B cell (primary cell): ENCODE measurements around the gene PAFAH1B2. TPM values are rescaled to one million over a fixed set of nuclear protein-coding genes. Genes with fewer than 3 reads are reported as not detected.

ENCODE experiments used
- ATAC-seq: fragments of 200-7000 bp; cut with Tn5 transposase; one replicate; pipeline ENCODE4 v1.10.0; 2021; ENCODE audit warnings: low read depth, mild to moderate bottlenecking, moderate number of reproducible peaks, moderate library complexity
- CTCF ChIA-PET: fragments of 350-600 bp; sonication (Branson Sonifier 250); formaldehyde crosslinking; loops from one replicate; lab custom pipeline; 2021; ENCODE audit warnings: antibody characterized with exemption, inconsistent platforms; lab: Charles Lee
- POLR2A ChIA-PET: fragments of 350-600 bp; sonication (Branson Sonifier 250); formaldehyde crosslinking; loops from one replicate; lab custom pipeline; 2021; ENCODE audit warnings: antibody characterized with exemption; lab: Charles Lee
- DNase-seq: peaks from one replicate; pipeline ENCODE4 v3.0.0; 2013
- H2AFZ ChIP-seq: 2 replicates; pipeline ENCODE4 v1.6.1; 2012; ENCODE audit warnings: mild to moderate bottlenecking, low read depth, low read length; ENCODE audit not compliant: insufficient read depth, poor library complexity, severe bottlenecking
- H3K27ac ChIP-seq, 2 donors: 1 replicate in 1 of 2; 2 replicates in 1 of 2; pipeline ENCODE4 v1.5.1; 2012 to 2013; ENCODE audit warnings: low read length in 2 of 2, mild to moderate bottlenecking in 2 of 2, moderate library complexity in 1 of 2
- H3K27me3 ChIP-seq, 4 experiments: fragments of 200-600 bp in 1 of 4; sonication (generic) in 1 of 4; replicated peaks in 1 of 4; 1 replicate in 2 of 4; 2 replicates in 2 of 4; pipeline versions ENCODE4 v1.6.1 to v1.7.0; 2013 to 2016; ENCODE audit warnings: low read length in 3 of 4, mild to moderate bottlenecking in 2 of 4, mixed read lengths in 1 of 4, moderate library complexity in 1 of 4; ENCODE audit not compliant: insufficient read depth in 4 of 4, control insufficient read depth in 3 of 4; ENCODE audit errors: control extremely low read depth in 1 of 4
- H3K36me3 ChIP-seq, 2 experiments: replicated peaks in 1 of 2; 1 replicate in 1 of 2; 2 replicates in 1 of 2; pipeline versions ENCODE4 v1.6.1 to v1.7.1; 2013; ENCODE audit warnings: low read length in 1 of 2; ENCODE audit not compliant: insufficient read depth in 2 of 2, control insufficient read depth in 1 of 2; ENCODE audit errors: control extremely low read depth in 1 of 2, extremely low read depth in 1 of 2
- H3K4me1 ChIP-seq, 2 donors: fragments of 200-600 bp in 1 of 2; sonication (generic) in 1 of 2; 1 replicate in 1 of 2; 2 replicates in 1 of 2; pipeline versions ENCODE4 v1.5.1 to v1.6.1; 2013 to 2017; ENCODE audit warnings: low read length in 2 of 2; ENCODE audit not compliant: control insufficient read depth in 2 of 2, insufficient read depth in 2 of 2
- H3K4me2 ChIP-seq: replicated peaks from 2 replicates; pipeline ENCODE3; 2012; ENCODE audit warnings: mild to moderate bottlenecking, low read depth, low read length; ENCODE audit not compliant: poor library complexity, severe bottlenecking
- H3K4me3 ChIP-seq, 5 experiments: fragments of 200-600 bp in 1 of 5; sonication (generic) in 1 of 5; 1 replicate in 3 of 5; 2 replicates in 2 of 5; pipeline versions ENCODE4 v1.5.1 to v1.7.0; 2011 to 2016; ENCODE audit warnings: low read length in 4 of 5, mild to moderate bottlenecking in 4 of 5, low read depth in 2 of 5, control low read depth in 1 of 5, moderate library complexity in 1 of 5; ENCODE audit not compliant: insufficient read depth in 1 of 5; ENCODE audit errors: control extremely low read depth in 1 of 5, extremely low read depth in 1 of 5
- H3K79me2 ChIP-seq: fragments of 200-600 bp; sonication (generic); one replicate; pipeline ENCODE4 v1.6.0; 2016; ENCODE audit warnings: low read length; ENCODE audit not compliant: control insufficient read depth, insufficient read depth
- H3K9ac ChIP-seq: fragments of 200-600 bp; sonication (generic); 2 replicates; pipeline ENCODE4 v1.6.1; 2017; ENCODE audit warnings: mild to moderate bottlenecking, low read length, moderate library complexity
- H3K9me3 ChIP-seq, 3 donors: one replicate each; pipeline versions ENCODE4 v1.6.1 to v1.7.1; 2013; ENCODE audit warnings: low read length in 2 of 3; ENCODE audit not compliant: control insufficient read depth in 2 of 3, insufficient read depth in 1 of 3; ENCODE audit errors: control extremely low read depth in 1 of 3
- H4K20me1 ChIP-seq: 2 replicates; pipeline ENCODE4 v1.6.0; 2012; ENCODE audit warnings: mild to moderate bottlenecking, low read length; ENCODE audit not compliant: insufficient read depth, control insufficient read depth, poor library complexity, severe bottlenecking
- H3K27ac Mint-ChIP-seq: one replicate; pipeline ENCODE4 v1.8.0; 2021; ENCODE audit warnings: mixed read lengths
- H3K27me3 Mint-ChIP-seq: one replicate; pipeline ENCODE4 v1.8.0; 2021; ENCODE audit warnings: mixed read lengths
- H3K4me1 Mint-ChIP-seq: one replicate; pipeline ENCODE4 v1.8.0; 2021; ENCODE audit warnings: mixed read lengths
- H3K4me3 Mint-ChIP-seq: one replicate; pipeline ENCODE4 v1.8.0; 2021; ENCODE audit warnings: mixed read lengths
- H3K9me3 Mint-ChIP-seq: one replicate; pipeline ENCODE4 v1.8.0; 2022; ENCODE audit warnings: mixed read lengths; ENCODE audit not compliant: insufficient read depth
- EZH2 ChIP-seq: IDR thresholded peaks from 2 replicates; pipeline ENCODE4 v1.6.1; 2012; ENCODE audit warnings: borderline replicate concordance, low read depth, mild to moderate bottlenecking, moderate library complexity, low read length; ENCODE audit not compliant: insufficient read depth, poor library complexity, severe bottlenecking
- WGBS: methylation state at CpG from one replicate; pipeline ENCODE4 v1.1.5; 2013; ENCODE audit warnings: missing lambda C conversion rate; ENCODE audit not compliant: insufficient coverage; 5-methylcytosine and 5-hydroxymethylcytosine counted together
- intact Hi-C: fragments of 100-400 bp; cut with micrococcal nuclease; formaldehyde crosslinking; loops from one replicate; pipeline ENCODE4 v1.10.0; 2022
- polyA plus RNA-seq: library from polyadenylated mRNA; depleted of rRNA; stranded (reverse); fragments of >200 nt; gene quantifications from 2 replicates; pipeline ENCODE4 v1.2.3, GENCODE V29; 2012
- total RNA-seq, 2 donors: library from RNA; stranded (reverse); fragments of 120-200 nt in 1 of 2; gene quantifications; 1 replicate in 1 of 2; 2 replicates in 1 of 2; pipeline versions ENCODE4 v1.2.3 to v1.2.4, GENCODE V29; 2013 to 2022
- TF ChIP-seq, protein P1 (sequence below): fragments of 200-600 bp; IDR thresholded peaks from one replicate; pipeline ENCODE4 v1.8.0; 2022; ENCODE audit warnings: antibody characterized with exemption, mild to moderate bottlenecking

The PAFAH1B2 gene
- total and polyA plus RNA-seq, 2 donors (not counting 1 experiment from before 2014, with no cell fraction given): 10.7 to 103 TPM

DNA sequence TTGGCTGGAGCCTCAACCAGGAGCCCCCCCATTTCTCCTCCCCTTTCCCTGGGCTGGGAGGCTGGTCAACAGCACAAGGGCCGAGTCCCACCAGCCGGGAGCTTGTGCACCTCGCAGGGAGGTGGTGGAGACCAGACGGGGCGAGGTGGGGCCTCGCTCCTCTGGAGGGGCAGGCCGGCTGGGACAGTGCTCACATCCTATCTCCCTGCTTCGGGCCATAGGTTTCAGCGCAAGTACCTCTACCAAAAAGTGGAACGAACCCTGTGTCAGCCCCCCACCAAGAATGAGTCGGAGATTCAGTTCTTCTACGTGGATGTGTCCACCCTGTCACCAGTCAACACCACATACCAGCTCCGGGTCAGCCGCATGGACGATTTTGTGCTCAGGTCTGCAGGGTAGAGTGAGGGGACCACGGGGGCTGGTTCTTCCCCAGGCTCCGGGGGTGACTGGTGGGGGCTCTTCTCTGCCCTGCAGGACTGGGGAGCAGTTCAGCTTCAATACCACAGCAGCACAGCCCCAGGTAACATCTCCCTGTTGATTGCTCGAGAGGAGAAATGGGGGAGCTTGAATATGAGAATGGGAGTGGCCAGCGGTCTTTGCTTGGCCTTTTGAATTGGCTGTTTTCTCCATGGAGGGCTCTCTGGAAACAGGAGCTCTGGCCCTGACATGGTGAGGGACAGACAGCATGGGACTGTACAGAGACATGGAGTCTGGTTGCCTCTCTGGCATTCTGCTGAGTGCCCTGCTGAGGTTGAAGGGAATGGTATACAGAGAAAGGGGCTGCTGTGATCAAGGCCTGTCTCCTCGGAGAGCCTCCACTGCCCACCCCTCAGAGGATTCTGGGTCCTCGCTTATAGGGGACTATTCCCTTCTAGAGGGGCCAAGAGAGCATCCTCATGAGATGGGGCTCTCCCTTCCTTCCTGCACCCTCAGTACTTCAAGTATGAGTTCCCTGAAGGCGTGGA is 37.8 kb downstream of the PAFAH1B2 start:
- POLR2A ChIA-PET: interaction anchor here (0.6 to 3.0 kb wide), 3 partner anchors 39 to 255 kb away, joined by 5 to 12 read pairs (median 7); no protein-coding TSS in a partner anchor
- TF ChIP-seq, protein P1, sequence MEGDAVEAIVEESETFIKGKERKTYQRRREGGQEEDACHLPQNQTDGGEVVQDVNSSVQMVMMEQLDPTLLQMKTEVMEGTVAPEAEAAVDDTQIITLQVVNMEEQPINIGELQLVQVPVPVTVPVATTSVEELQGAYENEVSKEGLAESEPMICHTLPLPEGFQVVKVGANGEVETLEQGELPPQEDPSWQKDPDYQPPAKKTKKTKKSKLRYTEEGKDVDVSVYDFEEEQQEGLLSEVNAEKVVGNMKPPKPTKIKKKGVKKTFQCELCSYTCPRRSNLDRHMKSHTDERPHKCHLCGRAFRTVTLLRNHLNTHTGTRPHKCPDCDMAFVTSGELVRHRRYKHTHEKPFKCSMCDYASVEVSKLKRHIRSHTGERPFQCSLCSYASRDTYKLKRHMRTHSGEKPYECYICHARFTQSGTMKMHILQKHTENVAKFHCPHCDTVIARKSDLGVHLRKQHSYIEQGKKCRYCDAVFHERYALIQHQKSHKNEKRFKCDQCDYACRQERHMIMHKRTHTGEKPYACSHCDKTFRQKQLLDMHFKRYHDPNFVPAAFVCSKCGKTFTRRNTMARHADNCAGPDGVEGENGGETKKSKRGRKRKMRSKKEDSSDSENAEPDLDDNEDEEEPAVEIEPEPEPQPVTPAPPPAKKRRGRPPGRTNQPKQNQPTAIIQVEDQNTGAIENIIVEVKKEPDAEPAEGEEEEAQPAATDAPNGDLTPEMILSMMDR: no peak
- TF ChIP-seq EZH2: no peak
- Mint-ChIP-seq H3K27me3 (no peaks in the 10 kb centered on the region), H3K4me1 (peaks cover 59% of the 10 kb centered on the region), H3K9me3 (no peaks in the 10 kb centered on the region), H3K4me3 (no peak overlapping the region), H3K27ac (peak overlapping the region; percentile 86)
- Histone ChIP-seq H3K4me3 (no peak overlapping the region), H3K4me1 (peaks cover 46 to 61% of the 10 kb centered on the region in 2 donors), H3K79me2 (peaks cover 36% of the 10 kb centered on the region), H3K9ac (no peak overlapping the region), H3K4me2 (peak overlapping the region; percentile 86), H4K20me1 (no peaks in the 10 kb centered on the region), H3K36me3 (peaks cover 0 to 39% of the 10 kb centered on the region in 2 experiments), H3K9me3 (no peaks in the 10 kb centered on the region), H3K27me3 (no peaks in the 10 kb centered on the region), H2AFZ (no peak overlapping the region), H3K27ac (no peak overlapping the region)
- 96% methylated on average over 21 of the region's 22 CpGs for WGBS
- DNase-seq (peak; percentile 14), ATAC-seq (no peak)
- CTCF ChIA-PET: interaction anchor here (1.1 to 14.8 kb wide), 10 partner anchors 8 to 42 kb away, joined by 3 to 309 read pairs (median 8); partner anchors contain the start of genes PAFAH1B2, PCSK7 and RNF214
- intact Hi-C loops: loop anchor here (1.0 kb wide), 2 partner anchors 44 to 50 kb away; partner anchors contain the start of genes PCSK7 and RNF214
